ENCODE data around the gene ASB15.
A peak's percentile ranks its signal among the peaks of the same experiment; 100 is the strongest.
"Not testable (repeated sequence)": the region's sequence is repeated elsewhere in the genome, so short reads cannot be mapped to it uniquely, and the experiment has no call there.

Gene ASB15

DNA sequence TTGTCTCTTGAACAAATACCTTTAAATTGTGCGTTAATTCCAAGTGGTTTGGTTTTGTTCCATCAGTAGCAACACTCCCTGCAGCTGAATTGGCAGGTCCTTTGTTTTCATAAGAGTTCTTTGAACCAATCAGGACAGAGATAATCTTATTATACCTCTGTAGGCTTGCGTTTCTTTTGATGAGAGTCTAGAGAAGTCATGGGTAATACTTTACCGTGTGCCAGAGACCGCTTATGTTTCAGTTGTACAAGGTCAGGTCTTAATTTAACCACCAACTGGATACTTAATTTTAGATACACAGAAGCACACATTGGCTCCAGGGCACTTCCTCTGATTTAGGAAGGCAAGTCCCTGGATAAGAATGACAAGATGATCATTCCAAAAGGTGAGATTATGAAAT lies at the start of gene ASB15:
Gene ASB15 (plus strand): TSS at position 292 of the 400 bp plus-strand sequence. CDS start 12,682 bp downstream, outside the sequence.
- no peak for DNase-seq

DNA sequence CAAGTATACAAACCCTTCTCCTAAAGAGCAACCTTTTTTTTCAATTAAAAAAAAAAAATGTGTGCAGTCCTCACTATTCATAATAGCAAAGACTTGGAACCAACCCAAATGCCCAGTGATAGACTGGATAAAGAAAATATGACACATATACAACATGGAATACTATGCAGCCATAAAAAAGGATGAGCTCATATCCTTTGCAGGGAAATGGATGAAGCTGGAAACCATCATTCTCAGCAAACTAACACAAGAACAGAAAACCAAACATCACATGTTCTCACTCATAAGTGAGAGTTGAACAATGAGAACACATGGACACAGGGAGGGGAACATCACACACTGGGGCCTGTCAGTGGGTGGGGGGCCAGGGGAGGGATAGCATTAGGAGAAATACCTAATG lies 49.5 kb upstream of the ASB15 start:
- DNase-seq = not testable (repeated sequence)

DNA sequence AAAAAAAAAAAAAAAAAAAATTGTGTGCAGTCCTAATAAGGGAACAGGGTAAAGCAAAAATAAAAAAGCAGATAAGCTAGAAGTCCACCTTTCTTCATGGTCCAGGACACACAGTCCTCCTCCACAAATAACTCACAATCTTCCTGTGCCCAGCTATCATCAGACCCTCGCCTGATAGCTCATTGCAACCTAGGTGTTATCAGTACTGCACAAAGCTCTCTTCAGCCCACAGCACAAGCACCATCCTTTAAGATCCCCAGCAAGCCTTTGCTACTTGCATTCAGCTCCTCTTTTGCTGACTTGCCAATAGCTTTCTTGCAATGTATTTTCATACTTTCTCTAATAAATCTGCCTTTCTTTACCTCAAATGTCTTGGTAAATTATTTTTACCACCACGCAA lies 49.0 kb upstream of the ASB15 start:
- DNase-seq = no peak

DNA sequence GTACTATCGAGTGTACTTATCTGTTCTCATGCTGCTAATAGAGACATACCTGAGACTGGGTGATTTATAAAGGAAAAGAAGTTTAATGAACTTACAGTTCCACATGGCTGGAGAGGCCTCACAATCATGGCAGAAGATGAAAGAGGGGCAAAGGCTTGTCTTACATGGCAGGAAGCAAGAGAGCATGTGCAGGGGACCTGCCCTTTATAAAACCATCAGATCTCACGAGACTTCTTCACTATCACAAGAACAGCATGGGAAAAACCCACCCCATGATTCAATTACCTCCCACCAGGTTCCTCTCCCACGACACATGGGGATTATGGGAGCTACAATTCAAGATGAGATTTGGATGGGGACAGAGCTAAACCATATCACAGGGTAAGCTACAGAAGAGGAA lies 48.5 kb upstream of the ASB15 start:
- no peak for DNase-seq

DNA sequence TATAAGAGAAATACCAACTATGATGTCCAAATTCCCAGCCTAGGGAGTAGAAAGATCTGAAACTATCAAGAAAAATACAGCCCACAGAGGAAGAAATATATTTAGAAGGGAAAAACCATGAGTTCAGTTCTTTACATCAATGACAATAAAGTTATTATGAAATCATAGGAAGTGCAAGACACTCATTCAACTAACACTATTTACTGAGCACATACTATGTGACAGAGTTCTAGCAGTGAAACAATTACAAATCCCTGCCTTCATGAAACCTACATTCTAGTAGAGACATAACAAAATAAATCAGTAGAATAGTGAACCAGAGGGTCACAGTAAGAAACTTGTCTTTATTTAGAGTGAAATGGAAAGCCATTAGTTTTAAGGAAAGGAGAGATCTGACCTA lies 46.1 kb upstream of the ASB15 start:
- no peak for DNase-seq

DNA sequence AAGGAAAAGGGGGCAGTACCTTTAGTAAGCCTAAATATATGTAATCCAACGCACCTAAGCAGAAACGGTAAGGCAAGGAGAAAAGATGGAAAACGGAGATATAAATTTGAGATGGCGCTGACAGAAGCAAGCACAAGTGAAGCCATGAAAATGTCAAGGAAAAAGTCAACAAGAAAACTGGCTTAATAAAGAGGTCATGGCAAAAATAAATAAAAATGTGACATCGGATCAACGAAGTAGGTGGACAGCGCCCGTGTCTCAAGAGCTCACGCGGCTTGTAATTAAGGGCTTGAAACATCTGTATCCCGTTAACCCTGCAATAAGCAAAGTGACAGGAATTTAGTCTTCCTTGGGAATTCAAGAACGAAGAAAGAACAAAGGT lies 44.6 kb upstream of the ASB15 start:
- DNase-seq = no peak

DNA sequence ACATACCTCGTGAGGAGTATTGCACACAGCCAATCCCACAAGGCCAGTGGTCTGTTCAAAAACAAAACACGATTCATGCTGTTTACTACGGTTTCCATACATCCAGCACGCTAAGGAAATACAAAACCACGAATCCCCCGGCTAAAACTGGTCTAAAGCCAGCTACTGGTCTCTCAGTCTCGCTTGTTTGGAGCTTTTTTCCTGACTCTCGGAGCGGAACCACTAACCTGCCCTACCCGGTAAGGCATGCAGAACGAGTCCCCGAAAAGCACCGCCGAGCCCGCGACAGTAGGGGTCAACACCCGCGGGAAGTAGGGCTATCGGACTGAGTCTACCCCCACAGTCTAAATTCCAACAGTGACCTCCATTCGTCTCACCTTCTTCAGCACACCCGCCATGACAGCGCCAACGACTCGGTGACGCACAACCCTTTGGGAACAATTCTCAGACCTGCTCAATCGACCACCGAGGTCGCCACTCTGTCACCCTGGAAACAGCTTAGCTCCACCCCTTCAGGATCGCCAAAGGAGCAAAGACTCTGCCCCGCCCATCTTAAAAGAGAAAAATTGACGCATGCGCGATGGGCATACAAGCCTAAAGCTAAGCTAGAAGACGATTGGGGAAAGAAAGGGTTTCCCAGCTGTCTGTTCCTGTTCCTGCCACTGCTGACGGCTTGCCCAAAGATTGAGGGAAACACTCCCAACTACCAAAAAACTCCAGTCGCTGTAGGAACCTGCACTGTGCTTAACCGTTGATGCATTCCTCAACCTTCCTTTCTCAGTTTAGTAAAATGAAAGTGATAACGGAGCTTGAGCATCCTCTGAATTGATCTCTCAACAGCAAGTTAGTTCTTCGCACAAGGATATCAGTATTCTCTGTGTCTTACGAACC lies 44.0 kb upstream of the ASB15 start, which contains the start of gene NDUFA5:
Gene NDUFA5 (minus strand): TSS at position 421 of the 891 bp plus-strand sequence. CDS start 23 bp downstream, at position 398.
- DNase-seq = peak; percentile 96

DNA sequence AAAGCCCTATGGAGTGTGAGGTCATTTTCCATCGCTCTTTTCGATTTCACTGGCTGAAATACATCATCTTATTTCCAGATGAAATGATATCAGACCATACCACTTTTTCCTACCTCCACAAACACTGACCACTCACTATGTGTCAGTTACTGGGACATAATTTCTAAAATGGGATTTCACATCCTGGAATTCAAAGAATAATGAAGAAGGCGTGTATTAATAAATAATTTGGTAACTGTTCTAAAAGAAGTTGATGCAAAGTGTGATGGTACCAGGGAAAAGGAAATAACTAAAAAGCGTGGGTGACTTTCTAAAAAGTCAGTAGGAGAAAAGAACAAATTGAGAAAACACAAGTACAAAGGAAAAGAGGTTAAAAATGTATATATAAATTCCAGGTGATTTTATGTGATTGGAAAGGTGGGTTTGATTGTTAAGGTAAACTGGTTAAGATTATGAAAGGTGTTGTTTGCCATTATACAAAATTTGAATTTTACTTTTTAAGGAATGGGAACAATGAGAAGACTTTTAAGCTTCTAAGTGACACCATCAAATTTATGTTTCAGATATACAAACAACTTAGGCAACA lies 43.2 kb upstream of the ASB15 start:
- DNase-seq = no peak

DNA sequence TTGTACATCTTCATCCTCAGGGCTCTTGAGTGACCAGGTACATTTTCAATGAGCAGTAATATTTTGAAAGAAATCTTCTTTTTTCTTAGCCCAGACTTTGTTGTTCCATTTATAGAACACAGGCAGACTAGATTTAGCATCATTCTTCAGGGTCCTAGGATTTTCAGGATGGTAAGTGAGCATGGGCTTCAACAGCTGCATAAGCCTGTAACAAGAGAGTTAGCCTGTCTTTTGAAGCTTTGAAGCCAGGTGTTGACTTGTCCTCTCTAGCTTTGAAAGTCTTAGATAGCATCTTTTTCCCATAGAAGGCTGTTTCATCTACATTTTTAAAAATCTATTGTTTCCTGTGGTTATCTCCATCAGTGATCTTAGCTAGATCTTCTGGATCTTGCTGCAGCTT lies 39.5 kb upstream of the ASB15 start:
- DNase-seq = no peak

DNA sequence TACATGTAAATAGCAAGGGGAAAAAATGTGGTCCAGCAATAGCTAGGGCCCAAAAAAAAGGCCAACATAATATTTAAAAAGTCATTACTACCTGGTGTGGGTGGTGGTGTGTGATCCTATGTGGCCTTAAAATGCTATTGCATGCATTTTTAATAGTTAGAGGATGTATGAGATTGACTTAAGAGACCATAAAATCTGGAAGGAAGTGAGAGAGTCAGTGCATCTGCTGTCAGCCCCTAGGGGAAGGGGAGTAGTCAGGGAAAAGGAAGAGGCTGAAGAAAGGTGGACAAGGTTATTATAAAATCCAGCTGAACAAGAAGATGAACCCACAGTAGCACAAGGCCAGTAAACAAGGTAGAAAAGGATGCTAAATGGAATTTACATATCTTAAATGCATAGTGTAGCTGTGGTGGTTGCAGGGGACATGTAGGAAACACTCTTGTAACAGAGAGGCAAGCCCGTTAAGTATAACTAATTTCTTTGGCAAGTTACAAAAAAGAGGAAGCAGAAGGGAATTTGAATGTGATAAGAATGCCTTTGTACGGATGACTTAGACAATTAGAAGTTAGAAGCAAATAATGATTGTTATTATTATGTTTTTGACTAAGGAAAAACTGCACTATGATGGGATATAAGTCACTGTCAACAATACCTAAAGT lies 32.1 kb upstream of the ASB15 start:
- DNase-seq = no peak

DNA sequence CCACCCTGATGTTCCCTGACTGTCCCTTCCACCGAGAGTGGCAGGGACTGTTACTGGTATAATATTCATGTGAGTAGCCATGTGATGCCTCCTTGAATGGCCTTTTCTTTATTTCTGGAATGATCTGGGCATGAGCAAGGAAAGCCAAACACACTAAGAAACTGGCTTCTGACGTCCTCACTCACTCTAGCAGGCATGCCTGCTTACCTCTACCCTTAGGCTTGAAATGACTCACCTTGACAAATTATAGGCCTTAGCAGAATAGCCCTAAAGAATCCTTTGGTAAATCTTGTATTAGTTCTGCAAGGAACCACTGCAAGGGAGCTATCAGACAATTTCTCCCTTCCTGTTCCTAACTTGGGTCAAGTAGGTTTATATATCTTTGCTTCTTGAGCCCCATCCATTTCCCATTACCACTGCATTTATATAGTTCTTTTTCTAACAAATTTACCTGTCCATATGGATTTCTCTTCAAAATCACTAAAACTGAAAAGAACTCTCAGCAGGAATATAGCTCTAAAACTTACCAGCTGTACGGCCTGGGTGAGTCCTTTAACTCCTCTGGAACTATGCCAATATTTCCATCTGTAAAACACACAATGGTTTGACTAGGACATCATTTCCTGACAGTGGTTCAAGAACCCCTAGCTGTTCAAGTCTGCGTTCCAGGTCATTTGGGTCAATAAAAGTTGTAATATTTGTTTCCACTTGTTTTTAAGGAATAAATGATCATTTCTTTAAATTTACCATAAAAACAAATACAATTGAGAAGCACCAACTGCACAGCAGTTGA lies 31.0 kb upstream of the ASB15 start:
- no peak for DNase-seq

DNA sequence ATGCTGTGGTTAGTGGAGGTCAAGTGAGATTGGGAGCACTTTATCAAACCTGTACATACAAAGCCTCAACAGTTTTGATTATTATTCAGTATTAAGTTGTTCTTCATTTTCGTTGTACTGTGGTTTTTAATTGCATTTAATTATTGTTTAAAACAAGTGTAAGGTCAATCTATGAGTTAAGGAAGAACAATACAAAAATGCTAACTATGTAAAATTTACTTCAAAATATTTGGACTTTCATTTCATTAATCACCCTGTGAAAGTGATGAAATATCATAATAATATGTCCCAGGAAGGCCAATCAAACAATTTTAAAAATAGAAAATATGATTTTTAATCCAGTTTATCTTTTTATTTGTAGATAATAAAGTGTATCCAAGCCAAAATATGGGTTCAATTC lies 30.4 kb upstream of the ASB15 start:
- DNase-seq = no peak

DNA sequence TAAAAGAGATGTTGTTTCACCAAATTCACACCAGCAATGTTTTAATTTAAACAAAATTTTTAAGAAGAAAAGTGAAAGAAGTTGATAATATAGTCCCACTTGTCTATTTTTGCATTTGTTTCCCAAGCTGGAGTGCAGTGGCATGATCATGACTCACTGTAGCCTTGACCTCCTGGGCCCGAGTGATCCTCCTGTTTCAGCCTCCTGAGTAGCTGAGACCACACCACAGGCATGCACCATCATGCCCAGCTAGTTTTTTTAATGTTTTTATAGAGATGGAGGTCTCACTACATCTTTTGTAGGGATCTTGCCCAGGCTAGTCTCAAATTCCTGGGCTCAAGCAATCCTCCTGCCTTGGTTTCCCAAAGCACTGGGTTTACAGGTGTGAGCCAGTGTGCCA lies 29.9 kb upstream of the ASB15 start:
- no peak for DNase-seq

DNA sequence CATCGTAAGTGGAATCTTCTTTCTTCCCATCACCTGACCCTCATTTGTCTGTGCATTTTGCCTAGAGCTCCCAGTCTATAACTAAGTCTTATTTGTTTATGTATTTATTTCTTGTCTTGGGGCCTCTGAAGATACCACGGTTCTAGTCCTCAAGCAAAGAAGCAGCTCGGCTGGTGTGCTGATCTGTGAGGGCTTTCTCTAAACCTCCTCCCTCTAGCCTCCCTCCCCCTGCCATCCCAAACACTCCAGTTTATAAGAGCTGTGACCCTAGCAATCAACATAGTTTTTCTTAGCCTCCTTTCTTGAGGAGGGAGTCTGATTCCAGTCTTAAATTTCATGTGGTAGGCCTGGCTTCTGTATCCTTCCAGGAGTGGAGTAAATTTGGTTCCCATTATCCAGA lies 28.3 kb upstream of the ASB15 start:
- DNase-seq = no peak

DNA sequence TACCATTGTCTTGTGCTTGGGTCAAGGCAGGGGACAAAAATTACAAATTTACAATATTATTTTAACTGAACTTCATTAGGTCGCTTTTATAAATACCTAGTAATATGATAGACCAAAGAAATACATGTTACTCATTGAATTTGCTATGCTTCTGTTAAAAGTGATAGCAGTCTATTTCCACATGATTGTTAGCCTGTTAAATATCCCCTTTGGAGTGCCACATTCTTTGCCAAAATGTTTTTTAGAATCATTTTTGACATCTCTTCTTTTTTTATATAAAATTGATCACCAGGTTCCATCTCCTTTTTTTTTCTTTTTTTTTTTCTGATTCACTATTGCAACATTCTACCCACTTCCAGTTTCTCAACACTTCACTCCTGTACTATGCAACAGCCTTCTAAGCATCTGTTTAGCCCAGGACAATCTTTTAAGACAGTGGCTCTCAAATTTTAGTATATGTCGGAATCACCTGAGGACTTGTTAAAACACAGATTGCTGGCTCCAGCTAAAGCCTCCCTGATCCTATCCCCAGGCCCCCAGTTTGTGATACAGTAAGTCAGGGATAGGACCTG lies 27.6 kb upstream of the ASB15 start:
- DNase-seq = no peak

DNA sequence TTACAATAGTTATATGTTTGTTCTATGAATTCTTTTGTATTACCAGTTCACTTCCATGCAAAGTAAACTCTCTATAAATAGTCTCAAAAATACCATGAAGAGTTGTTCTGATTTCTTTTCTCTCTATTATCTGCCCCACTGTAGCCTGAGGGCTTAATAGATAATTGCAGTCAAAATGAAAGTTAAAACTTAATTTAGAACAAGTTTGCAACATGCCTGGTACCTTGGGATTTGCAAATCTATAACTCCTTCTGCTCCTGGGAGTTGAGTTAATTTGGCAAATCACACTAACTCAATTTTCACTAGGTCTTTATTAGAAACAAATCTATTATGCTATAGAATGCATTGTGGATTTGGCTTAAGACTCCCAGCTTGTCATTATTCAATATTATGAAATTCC lies 22.2 kb upstream of the ASB15 start:
- no peak for DNase-seq

DNA sequence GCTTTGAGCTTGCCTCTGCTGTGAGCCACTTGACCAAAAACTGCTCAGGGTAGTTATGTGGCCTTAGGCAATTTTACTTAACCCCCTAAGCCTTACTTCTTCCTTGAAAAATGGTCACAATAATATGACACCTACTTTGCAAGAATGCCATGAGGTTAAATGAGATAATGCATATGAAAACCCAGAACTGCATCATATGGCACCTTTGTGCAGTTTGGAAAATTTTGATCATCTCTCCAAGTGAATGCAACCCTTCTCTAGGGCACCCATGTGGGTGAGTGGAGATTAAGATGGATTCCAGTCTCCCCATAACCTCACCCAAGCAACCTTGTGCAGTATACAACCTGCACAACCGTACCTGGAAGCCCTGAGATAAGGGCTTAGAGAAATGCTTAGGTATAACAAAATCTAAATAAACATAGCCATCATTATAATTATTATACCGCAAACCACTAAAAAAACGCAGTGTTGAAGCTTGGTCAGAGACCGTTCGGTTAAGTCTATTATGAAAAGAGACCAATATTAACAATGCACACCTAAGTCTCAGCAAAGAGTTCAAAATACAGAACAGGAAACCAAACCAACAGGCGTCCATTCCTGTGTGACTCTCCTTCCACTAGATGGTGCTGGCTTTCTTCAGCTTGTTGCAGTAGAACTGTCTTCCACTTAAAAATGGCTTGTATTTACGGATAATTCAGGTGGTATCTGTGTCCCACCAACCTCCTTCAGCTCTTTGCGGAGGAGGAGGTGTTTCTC lies 21.0 kb upstream of the ASB15 start:
- no peak for DNase-seq

DNA sequence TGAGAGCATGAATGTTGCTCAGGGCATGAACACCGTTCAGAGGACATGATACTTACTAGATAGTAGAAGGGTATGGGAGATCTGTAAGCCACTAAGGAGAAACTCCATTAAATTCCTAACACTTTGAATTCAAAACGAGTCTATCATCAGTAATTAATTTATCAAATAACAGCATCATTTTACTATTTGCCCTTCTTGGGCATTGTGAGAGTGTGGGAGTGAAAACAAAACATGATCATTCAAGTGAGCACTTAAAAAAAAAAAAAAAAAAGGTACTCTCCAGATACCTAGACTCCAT lies 20.5 kb upstream of the ASB15 start:
- no peak for DNase-seq

DNA sequence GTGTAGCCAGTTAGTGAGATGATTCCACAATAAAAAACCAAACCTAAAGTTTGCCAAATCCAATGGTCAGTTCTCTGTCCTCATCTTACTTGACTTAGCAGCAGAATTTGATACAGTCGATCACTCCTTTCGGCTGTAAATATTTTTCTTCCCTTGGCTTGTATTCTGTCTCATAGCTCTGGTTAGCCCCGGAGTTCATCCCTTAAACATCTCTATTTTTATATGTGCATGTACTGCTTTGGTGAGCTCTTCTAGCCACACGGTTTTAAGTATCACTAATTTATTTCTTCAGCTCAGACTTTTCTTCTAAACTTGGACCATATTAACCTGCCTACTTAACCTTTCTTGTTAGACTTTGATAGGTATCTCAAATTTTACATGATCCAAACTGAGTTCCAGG lies 17.8 kb upstream of the ASB15 start:
- DNase-seq = no peak

DNA sequence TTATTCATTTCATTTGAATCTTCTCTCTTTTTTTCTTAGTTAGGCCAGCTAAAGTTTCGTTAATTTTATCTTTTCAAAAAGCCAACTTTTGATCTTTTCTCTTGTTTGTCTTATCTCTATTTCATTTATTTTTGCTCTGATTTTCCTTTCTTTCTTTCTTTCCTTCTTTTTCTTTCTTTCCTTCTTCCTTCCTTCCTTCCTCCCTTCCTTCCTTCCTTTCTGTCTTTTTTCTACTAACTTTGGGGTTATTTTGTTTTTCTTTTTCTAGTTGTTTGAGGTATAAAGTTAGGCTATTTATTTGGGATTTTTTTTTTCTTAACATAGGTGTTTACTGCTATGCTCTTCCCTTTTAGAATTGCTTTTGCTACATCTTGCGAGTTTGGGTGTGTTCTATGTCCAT lies 13.2 kb upstream of the ASB15 start:
- no peak for DNase-seq

DNA sequence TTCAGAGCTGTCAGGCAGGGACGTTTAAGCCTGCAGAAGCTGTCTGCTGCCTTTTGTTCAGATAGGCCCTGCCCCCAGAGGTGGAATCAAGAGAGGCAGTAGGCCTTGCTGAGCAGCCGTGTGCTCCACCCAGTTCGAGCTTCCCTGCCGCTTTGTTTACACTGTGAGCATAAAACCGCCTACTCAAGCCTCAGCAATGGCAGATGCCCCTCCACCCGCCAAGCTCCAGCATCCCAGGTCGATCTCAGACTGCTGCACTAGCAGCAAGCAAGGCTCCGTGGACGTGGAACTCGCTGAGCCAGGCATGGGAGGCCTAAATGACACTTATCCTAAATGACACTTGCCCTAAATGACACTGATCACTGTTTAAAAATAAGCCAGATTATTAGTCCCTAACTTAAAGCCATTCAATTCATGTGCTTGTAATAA lies 6.8 kb upstream of the ASB15 start:
- no peak for DNase-seq

DNA sequence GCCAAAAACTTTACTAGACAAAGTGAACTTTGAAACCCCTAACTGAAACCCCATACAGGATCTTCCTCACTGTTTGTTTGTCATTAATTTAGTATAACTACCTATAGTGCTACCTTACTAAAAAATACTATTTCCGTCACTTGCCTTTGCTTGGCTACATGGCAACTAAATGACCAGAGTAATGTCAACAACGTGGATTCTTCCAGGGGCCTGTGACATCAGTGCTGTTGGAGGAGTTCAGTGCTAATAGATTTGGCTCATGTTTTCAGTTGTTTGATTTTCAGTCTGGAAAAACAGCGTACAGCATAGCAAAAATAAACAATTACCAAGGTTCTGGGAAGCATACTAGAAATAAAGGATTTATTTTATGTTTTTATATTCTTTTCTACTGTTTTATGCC lies 3.0 kb upstream of the ASB15 start:
- no peak for DNase-seq
